Stomach (tissue), 19 donors: Measurements from ENCODE around the gene LRFN2. TPM values are rescaled to one million over a fixed set of nuclear protein-coding genes. Genes with fewer than 3 reads are reported as not detected.

ENCODE experiments used
- DNase-seq, 2 donors: peaks; one replicate each; pipeline versions ENCODE4 v3.0.0 to v3.0.0-alpha.2; 2013 to 2019
- H3K27ac ChIP-seq, 5 donors: fragments of 200-600 bp in 4 of 5; sonication (generic) in 4 of 5; one replicate each; pipeline ENCODE4 v1.5.1; 2013 to 2019; ENCODE audit warnings: mild to moderate bottlenecking in 1 of 5, moderate library complexity in 1 of 5
- H3K27me3 ChIP-seq, 3 donors: fragments of 200-600 bp; sonication (generic); one replicate each; pipeline ENCODE4 v1.5.1; 2017 to 2019; ENCODE audit warnings: mixed run types in 1 of 3
- H3K36me3 ChIP-seq, 4 donors: fragments of 200-600 bp; sonication (generic); 1 replicate in 3 of 4; 2 replicates in 1 of 4; pipeline ENCODE4 v1.5.1; 2016 to 2019
- H3K4me1 ChIP-seq, 4 donors: fragments of 200-600 bp; sonication (generic); one replicate each; pipeline ENCODE4 v1.5.1; 2016 to 2019
- H3K4me3 ChIP-seq, 4 donors: fragments of 200-600 bp; sonication (generic) in 3 of 4; one replicate each; pipeline ENCODE4 v1.5.1; 2016 to 2019; ENCODE audit warnings: mild to moderate bottlenecking in 1 of 4
- H3K9me3 ChIP-seq, 4 donors: fragments of 200-600 bp; sonication (generic); one replicate each; pipeline ENCODE4 v1.5.1; 2016 to 2019
- CTCF ChIP-seq, 7 experiments: fragments of 450-650 bp in 4 of 7; fragments of 200-600 bp in 3 of 7; sonication (generic) in 3 of 7; IDR thresholded peaks; one replicate each; pipeline ENCODE4 v1.5.1; 2016 to 2019; ENCODE audit warnings: antibody characterized with exemption in 7 of 7, control low read depth in 2 of 7, mild to moderate bottlenecking in 1 of 7
- EP300 ChIP-seq: sonication (generic); formaldehyde crosslinking; IDR thresholded peaks from one replicate; pipeline ENCODE4 v1.6.1; 2017; ENCODE audit warnings: antibody characterized with exemption
- POLR2A ChIP-seq, 4 donors: fragments of 450-650 bp; IDR thresholded peaks; one replicate each; pipeline ENCODE4 v1.6.1; 2016; ENCODE audit warnings: antibody characterized with exemption in 4 of 4, control low read depth in 2 of 4, mild to moderate bottlenecking in 1 of 4, moderate library complexity in 1 of 4
- POLR2AphosphoS5 ChIP-seq, 3 donors: sonication (generic); formaldehyde crosslinking; IDR thresholded peaks; one replicate each; pipeline ENCODE4 v1.6.1; 2016; ENCODE audit warnings: antibody characterized with exemption in 3 of 3
- WGBS, 5 donors: extraction: QIAGEN DNeasy Blood & Tissue Kit in 3 of 5; methylation state at CpG; one replicate each; pipeline versions ENCODE4 v1.1.5 to v1.1.7; 2013 to 2018; 5-methylcytosine and 5-hydroxymethylcytosine counted together
- intact Hi-C: fragments of 100-400 bp; cut with DNase I; formaldehyde crosslinking; loops from one replicate; pipeline ENCODE4 v1.15.1; 2023; ENCODE audit warnings: low total_unique reads
- long read RNA-seq, 10 donors: transcript quantifications; one replicate each; lab custom pipeline, GENCODE V29; 2026
- polyA plus RNA-seq, 3 donors: library from polyadenylated mRNA; stranded (reverse); fragments of 200-250 nt; gene quantifications; one replicate each; pipeline ENCODE4 v1.2.3, GENCODE V29; 2013
- total RNA-seq, 5 donors: library from RNA; depleted of rRNA; stranded (reverse); fragments of >200 nt; gene quantifications; one replicate each; pipeline versions ENCODE4 v1.1.0 to v1.2.3, GENCODE V29; 2014 to 2016
- donor health status: healthy with polysubstance abuse.
- donor health status: Bipolar disorder and iron deficiency.
- donor health status: healthy.

LRFN2 gene
- total RNA-seq, result not detected
- under 1 TPM in 1 of 3 donors, not detected in 2; 0.10 TPM for polyA plus RNA-seq
- long read RNA-seq, donor 1, result 0 reads
- long read RNA-seq, donor 2, result 0 reads
- long read RNA-seq, donor 3, result 0 reads
- long read RNA-seq, donor 4, result 0 reads
- long read RNA-seq, donor 5, result 0 reads
- long read RNA-seq, donor 6, result 0 reads
- long read RNA-seq, donor 7, result 0 reads
- long read RNA-seq, donor 8, result 0 reads
- long read RNA-seq, donor 9, result 0 reads
- long read RNA-seq, donor 10, result 0 reads

GRCh38 chr6:40587240-40588069 is at the start of gene LRFN2:
TSS of gene LRFN2 (minus strand) at chr6:40587364.
- H3K27me3 ChIP-seq, result peaks cover 0 to 73% (median 25%) of the 10 kb centered on the region in 3 donors
- peak within 1 kb of the TSS; percentile 45 to 61 (median 50) for H3K4me3 ChIP-seq
- TF ChIP-seq POLR2AphosphoS5 (IDR thresholded peaks at IDR 0.05), result peak in 1 of 3 donors; percentile 21
- peak in 5 of 7 experiments; percentile 28 to 89 (median 80) for TF ChIP-seq CTCF (IDR thresholded peaks at IDR 0.05)
- no peak for TF ChIP-seq EP300
- no peak for TF ChIP-seq POLR2A (IDR thresholded peaks at IDR 0.05)
- peak within 1 kb of the TSS; percentile 64 to 78 (median 78) for H3K27ac ChIP-seq
- H3K4me1 ChIP-seq, result peaks cover 18 to 29% (median 25%) of the 10 kb centered on the region in 4 donors
- H3K9me3 ChIP-seq, result no peaks in the 10 kb centered on the region
- H3K36me3 ChIP-seq, result no peaks in the 10 kb centered on the region
- peak; percentile 83 to 95 for DNase-seq
- WGBS, 5 donors, result 0 to 1% (median 0%) methylated on average over 11 to 89 of the region's 89 CpGs
- intact Hi-C loops, result loop anchor here (10.0 kb wide), 1 partner anchor 253 kb away; no protein-coding TSS in a partner anchor

- intact Hi-C loops, result no loop called here
- H3K9me3 ChIP-seq, result no peaks in the 10 kb centered on the region
- no peaks in the 10 kb centered on the region for H3K36me3 ChIP-seq
- TF ChIP-seq POLR2A (IDR thresholded peaks at IDR 0.05) (no peak), POLR2AphosphoS5 (IDR thresholded peaks at IDR 0.05) (no peak), CTCF (IDR thresholded peaks at IDR 0.05) (no peak), EP300 (no peak)
- DNase-seq, result peak in 1 of 2 donors; percentile 37
- no peak overlapping the region for H3K4me3 ChIP-seq
- WGBS, 5 donors, result 68 to 76% (median 75%) methylated on average over 3 of the region's 3 CpGs
- H3K4me1 ChIP-seq, result no peaks in the 10 kb centered on the region
- H3K27ac ChIP-seq, result no peak overlapping the region
- H3K27me3 ChIP-seq, result peaks cover 0 to 13% (median 0%) of the 10 kb centered on the region in 3 donors
Observed at GRCh38 chr6:40634429-40634828, 47.3 kb upstream of the LRFN2 start.

GRCh38 chr6:40631744-40632143 is 44.6 kb upstream of the LRFN2 start:
- Histone ChIP-seq H3K27me3 (peaks cover 0 to 12% (median 0%) of the 10 kb centered on the region in 3 donors), H3K36me3 (no peaks in the 10 kb centered on the region), H3K4me3 (no peak overlapping the region), H3K4me1 (no peaks in the 10 kb centered on the region), H3K9me3 (no peaks in the 10 kb centered on the region), H3K27ac (no peak overlapping the region)
- intact Hi-C loops, result no loop called here
- 72 to 76% (median 73%) methylated on average over 7 of the region's 7 CpGs for WGBS, 5 donors
- TF ChIP-seq CTCF (IDR thresholded peaks at IDR 0.05) (no peak), POLR2AphosphoS5 (IDR thresholded peaks at IDR 0.05) (no peak), EP300 (no peak), POLR2A (IDR thresholded peaks at IDR 0.05) (no peak)
- DNase-seq, result peak in 1 of 2 donors; percentile 18

GRCh38 chr6:40630488-40630887 is 43.3 kb upstream of the LRFN2 start:
- Histone ChIP-seq H3K4me1 (no peaks in the 10 kb centered on the region), H3K27me3 (peaks cover 0 to 12% (median 0%) of the 10 kb centered on the region in 3 donors), H3K9me3 (peaks cover 0 to 8% (median 0%) of the 10 kb centered on the region in 4 donors), H3K27ac (no peak overlapping the region), H3K4me3 (no peak overlapping the region), H3K36me3 (no peaks in the 10 kb centered on the region)
- peak in 1 of 2 donors; percentile 52 for DNase-seq
- intact Hi-C loops, result no loop called here
- 47 to 77% (median 65%) methylated on average over 5 of the region's 5 CpGs for WGBS, 5 donors
- TF ChIP-seq CTCF (IDR thresholded peaks at IDR 0.05), result no peak
- no peak for TF ChIP-seq POLR2A (IDR thresholded peaks at IDR 0.05)
- no peak for TF ChIP-seq EP300
- TF ChIP-seq POLR2AphosphoS5 (IDR thresholded peaks at IDR 0.05), result no peak
